HG02840 (cell line): ENCODE measurements around the gene AHNAK2.

ENCODE experiments used
- ATAC-seq: cut with Tn5 transposase; IDR thresholded peaks from one replicate; pipeline ENCODE4 v1.9.1; 2021; ENCODE audit warnings: mild to moderate bottlenecking, moderate library complexity, moderate number of reproducible peaks; ENCODE audit not compliant: unreplicated experiment, low FRiP score

The AHNAK2 gene

GRCh38 chr14:104942586-104942985, 35.6 kb downstream of the AHNAK2 start:
- no peak for ATAC-seq

- ATAC-seq: no peak
These were observed 36.4 kb downstream of the AHNAK2 start for GRCh38 chr14:104941508-104942365.

GRCh38 chr14:104940526-104941150, 37.5 kb downstream of the AHNAK2 start:
- no peak for ATAC-seq

GRCh38 chr14:104939666-104940410, 38.3 kb downstream of the AHNAK2 start:
- ATAC-seq: no peak

GRCh38 chr14:104938960-104939359, 39.2 kb downstream of the AHNAK2 start:
- no peak for ATAC-seq

- no peak for ATAC-seq
These were observed 39.7 kb downstream of the AHNAK2 start for GRCh38 chr14:104938436-104938835.

GRCh38 chr14:104937694-104938365, 40.3 kb downstream of the AHNAK2 start:
- ATAC-seq: no peak

GRCh38 chr14:104937161-104937560, 41.0 kb downstream of the AHNAK2 start:
- no peak for ATAC-seq

- ATAC-seq: no peak
These were observed 41.6 kb downstream of the AHNAK2 start for GRCh38 chr14:104936361-104937155.

- no peak for ATAC-seq
These were observed 42.2 kb downstream of the AHNAK2 start for GRCh38 chr14:104935955-104936354.

GRCh38 chr14:104935026-104935650, 43.0 kb downstream of the AHNAK2 start:
- ATAC-seq: no peak

GRCh38 chr14:104933746-104934733, 44.1 kb downstream of the AHNAK2 start:
- no peak for ATAC-seq

- no peak for ATAC-seq
These were observed 45.2 kb downstream of the AHNAK2 start for GRCh38 chr14:104932676-104933631.

- ATAC-seq: no peak
These were observed 46.2 kb downstream of the AHNAK2 start for GRCh38 chr14:104931771-104932675.

- no peak for ATAC-seq
These were observed 46.8 kb downstream of the AHNAK2 start for GRCh38 chr14:104931304-104931770.
